ENCODE measurements around the gene PSMC5.

DNA sequence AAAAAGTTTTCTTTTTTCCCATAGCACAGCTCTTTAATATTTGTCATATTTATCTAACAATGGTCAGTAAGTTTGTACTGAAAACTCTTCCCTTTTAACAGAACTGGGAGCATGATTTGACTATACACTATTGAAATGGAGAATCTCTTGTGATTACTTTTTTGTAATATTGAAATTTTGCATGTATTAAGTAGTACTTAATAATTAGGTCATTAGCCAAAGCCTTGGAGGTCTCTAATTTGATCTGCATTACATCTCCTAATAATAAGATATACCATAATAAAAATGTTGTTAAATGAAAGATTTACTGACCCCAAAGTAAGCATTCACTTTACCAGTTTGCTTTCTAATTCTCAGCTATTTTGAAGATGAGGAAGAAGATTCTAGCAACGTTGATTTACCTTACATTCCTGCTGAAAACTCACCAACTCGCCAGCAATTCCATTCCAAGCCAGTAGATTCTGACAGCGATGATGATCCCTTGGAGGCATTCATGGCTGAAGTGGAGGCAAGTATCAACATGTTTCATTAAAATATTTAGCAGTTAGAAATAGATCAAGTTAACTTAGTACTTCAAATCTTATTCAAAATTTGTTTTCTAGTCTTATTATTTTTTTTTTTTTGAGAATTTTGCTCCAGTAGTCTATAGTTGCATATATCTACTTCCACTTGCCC, 35.0 kb upstream of the PSMC5 start:
- TF ChIP-seq, protein P1, sequence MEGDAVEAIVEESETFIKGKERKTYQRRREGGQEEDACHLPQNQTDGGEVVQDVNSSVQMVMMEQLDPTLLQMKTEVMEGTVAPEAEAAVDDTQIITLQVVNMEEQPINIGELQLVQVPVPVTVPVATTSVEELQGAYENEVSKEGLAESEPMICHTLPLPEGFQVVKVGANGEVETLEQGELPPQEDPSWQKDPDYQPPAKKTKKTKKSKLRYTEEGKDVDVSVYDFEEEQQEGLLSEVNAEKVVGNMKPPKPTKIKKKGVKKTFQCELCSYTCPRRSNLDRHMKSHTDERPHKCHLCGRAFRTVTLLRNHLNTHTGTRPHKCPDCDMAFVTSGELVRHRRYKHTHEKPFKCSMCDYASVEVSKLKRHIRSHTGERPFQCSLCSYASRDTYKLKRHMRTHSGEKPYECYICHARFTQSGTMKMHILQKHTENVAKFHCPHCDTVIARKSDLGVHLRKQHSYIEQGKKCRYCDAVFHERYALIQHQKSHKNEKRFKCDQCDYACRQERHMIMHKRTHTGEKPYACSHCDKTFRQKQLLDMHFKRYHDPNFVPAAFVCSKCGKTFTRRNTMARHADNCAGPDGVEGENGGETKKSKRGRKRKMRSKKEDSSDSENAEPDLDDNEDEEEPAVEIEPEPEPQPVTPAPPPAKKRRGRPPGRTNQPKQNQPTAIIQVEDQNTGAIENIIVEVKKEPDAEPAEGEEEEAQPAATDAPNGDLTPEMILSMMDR (IDR thresholded peaks at IDR 0.05; ENCODE audit: low read depth, low read length, missing input control): no peak
- TF ChIP-seq RXRA (IDR thresholded peaks at IDR 0.05): no peak
- no peak for TF ChIP-seq TAF1 (conservative IDR thresholded peaks at IDR 0.05)
- TF ChIP-seq YY1 (IDR thresholded peaks at IDR 0.05): no peak
- TF ChIP-seq EGR1 (IDR thresholded peaks at IDR 0.05; ENCODE audit: low read depth in 2 of 2): no peak
- TF ChIP-seq FOXA1 (IDR thresholded peaks at IDR 0.05): no peak
- TF ChIP-seq NR2F2 (IDR thresholded peaks at IDR 0.05): no peak
- no peak for TF ChIP-seq RAD21 (IDR thresholded peaks at IDR 0.05)
- TF ChIP-seq, protein P2, sequence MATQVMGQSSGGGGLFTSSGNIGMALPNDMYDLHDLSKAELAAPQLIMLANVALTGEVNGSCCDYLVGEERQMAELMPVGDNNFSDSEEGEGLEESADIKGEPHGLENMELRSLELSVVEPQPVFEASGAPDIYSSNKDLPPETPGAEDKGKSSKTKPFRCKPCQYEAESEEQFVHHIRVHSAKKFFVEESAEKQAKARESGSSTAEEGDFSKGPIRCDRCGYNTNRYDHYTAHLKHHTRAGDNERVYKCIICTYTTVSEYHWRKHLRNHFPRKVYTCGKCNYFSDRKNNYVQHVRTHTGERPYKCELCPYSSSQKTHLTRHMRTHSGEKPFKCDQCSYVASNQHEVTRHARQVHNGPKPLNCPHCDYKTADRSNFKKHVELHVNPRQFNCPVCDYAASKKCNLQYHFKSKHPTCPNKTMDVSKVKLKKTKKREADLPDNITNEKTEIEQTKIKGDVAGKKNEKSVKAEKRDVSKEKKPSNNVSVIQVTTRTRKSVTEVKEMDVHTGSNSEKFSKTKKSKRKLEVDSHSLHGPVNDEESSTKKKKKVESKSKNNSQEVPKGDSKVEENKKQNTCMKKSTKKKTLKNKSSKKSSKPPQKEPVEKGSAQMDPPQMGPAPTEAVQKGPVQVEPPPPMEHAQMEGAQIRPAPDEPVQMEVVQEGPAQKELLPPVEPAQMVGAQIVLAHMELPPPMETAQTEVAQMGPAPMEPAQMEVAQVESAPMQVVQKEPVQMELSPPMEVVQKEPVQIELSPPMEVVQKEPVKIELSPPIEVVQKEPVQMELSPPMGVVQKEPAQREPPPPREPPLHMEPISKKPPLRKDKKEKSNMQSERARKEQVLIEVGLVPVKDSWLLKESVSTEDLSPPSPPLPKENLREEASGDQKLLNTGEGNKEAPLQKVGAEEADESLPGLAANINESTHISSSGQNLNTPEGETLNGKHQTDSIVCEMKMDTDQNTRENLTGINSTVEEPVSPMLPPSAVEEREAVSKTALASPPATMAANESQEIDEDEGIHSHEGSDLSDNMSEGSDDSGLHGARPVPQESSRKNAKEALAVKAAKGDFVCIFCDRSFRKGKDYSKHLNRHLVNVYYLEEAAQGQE (IDR thresholded peaks at IDR 0.05): no peak
- no peak for TF ChIP-seq GABPA (IDR thresholded peaks at IDR 0.05 in 1 of 2, conservative IDR thresholded peaks at IDR 0.05 in 1 of 2)
- TF ChIP-seq JUND (IDR thresholded peaks at IDR 0.05): no peak
- no peak for TF ChIP-seq HNF4G (IDR thresholded peaks at IDR 0.05)
